Lung (tissue), 12 donors: ENCODE measurements around the gene PTPRA. TPM values are rescaled to one million over a fixed set of nuclear protein-coding genes. Genes with fewer than 3 reads are reported as not detected.
"Not testable (repeated sequence)": the region's sequence is repeated elsewhere in the genome, so short reads cannot be mapped to it uniquely, and the experiment has no call there.

Experiments used
- ATAC-seq: fragments of 200-7000 bp; cut with Tn5 transposase; one replicate; pipeline ENCODE4 v1.9.1; 2020; ENCODE audit warnings: moderate number of reproducible peaks; ENCODE audit not compliant: insufficient read depth, low FRiP score
- DNase-seq, 3 donors: peaks; one replicate each; pipeline ENCODE4 v3.0.0-alpha.2; 2013 to 2017
- H3K27ac ChIP-seq, 2 donors: one replicate each; pipeline ENCODE4 v1.5.1; 2013; ENCODE audit warnings: mild to moderate bottlenecking in 2 of 2, moderate library complexity in 2 of 2, control low read depth in 1 of 2, inconsistent platforms in 1 of 2, low read depth in 1 of 2, low read length in 1 of 2
- H3K27me3 ChIP-seq, 3 donors: one replicate each; pipeline ENCODE4 v1.5.1; 2013; ENCODE audit warnings: low read length in 2 of 3; ENCODE audit not compliant: control insufficient read depth in 3 of 3, insufficient read depth in 3 of 3
- H3K36me3 ChIP-seq, 4 donors: one replicate each; pipeline ENCODE4 v1.5.1; 2013; ENCODE audit warnings: low read length in 4 of 4, mild to moderate bottlenecking in 1 of 4, moderate library complexity in 1 of 4; ENCODE audit not compliant: control insufficient read depth in 4 of 4, insufficient read depth in 4 of 4
- H3K4me1 ChIP-seq, 5 donors: one replicate each; pipeline ENCODE4 v1.5.1; 2013; ENCODE audit warnings: low read length in 5 of 5, mild to moderate bottlenecking in 2 of 5, moderate library complexity in 1 of 5; ENCODE audit not compliant: control insufficient read depth in 5 of 5, insufficient read depth in 5 of 5
- H3K4me3 ChIP-seq: one replicate; pipeline ENCODE4 v1.5.1; 2013; ENCODE audit warnings: mild to moderate bottlenecking, control low read depth, moderate library complexity
- H3K9ac ChIP-seq, 2 donors: one replicate each; pipeline ENCODE4 v1.5.1; 2013; ENCODE audit warnings: low read length in 2 of 2, control low read depth in 1 of 2; ENCODE audit not compliant: insufficient read depth in 1 of 2
- H3K9me3 ChIP-seq, 4 donors: one replicate each; pipeline ENCODE4 v1.5.1; 2013; ENCODE audit warnings: low read length in 3 of 4, mild to moderate bottlenecking in 1 of 4, moderate library complexity in 1 of 4; ENCODE audit not compliant: control insufficient read depth in 4 of 4, insufficient read depth in 3 of 4
- WGBS, 2 donors: extraction: QIAGEN DNeasy Blood & Tissue Kit; methylation state at CpG; one replicate each; pipeline ENCODE4 v1.1.7; 2013; 5-methylcytosine and 5-hydroxymethylcytosine counted together
- polyA plus RNA-seq, 2 donors: library from polyadenylated mRNA; stranded (reverse); fragments of 200-250 nt; gene quantifications; one replicate each; pipeline ENCODE4 v1.2.1, GENCODE V29; 2013
- total RNA-seq, 2 donors: library from RNA; depleted of rRNA in 1 of 2; stranded (reverse); fragments of >200 nt in 1 of 2; gene quantifications; one replicate each; pipeline ENCODE4 v1.2.1, GENCODE V29; 2014 to 2021
- TF ChIP-seq, protein P1 (sequence below): IDR thresholded peaks from 2 replicates; pipeline ENCODE4 v1.5.1; 2012; ENCODE audit warnings: mild to moderate bottlenecking; ENCODE audit errors: control extremely low read depth, extremely low read depth
- donor health status: control.
- donor health status: control.
- donor health status: Bipolar disorder and iron deficiency.
- donor health status: healthy.
- donor health status: DM: yes; HTN: yes; CAD: no.

The PTPRA gene
- total and polyA plus RNA-seq, 4 donors = 17.8 to 92.1 (median 40.1) TPM

DNA sequence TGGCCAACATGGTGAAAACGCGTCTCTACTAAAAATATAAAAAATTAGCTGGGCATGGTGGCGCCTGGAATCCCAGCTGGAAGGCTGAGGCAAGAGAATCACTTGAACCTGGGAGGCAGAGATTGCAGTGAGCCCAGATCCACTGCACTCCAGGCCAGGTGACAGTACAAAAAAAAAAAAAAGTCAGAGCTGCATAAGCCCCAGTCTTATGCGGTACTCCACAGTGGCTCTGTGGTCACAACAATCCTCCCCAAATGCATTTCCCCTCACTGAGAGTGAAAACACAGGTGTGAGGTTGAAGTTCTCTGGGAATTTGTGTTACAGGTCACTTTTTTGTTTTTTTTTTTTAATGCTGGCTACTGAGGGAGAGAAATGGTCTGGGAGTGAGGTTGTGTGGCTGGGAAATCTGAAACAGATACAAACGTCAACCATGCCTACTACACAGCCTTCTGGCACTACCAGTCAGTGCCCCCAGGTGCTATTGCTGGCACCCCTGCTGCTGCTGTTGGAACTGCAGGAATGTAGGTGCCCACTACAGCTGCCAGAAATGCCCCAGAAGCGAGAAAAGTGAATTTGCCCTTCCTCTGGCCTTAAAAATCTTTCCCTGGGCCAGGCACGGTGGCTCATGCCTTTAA is 178.2 kb downstream of the PTPRA start:
- H3K4me3 ChIP-seq = no peak overlapping the region
- H3K9ac ChIP-seq = no peak overlapping the region
- peaks cover 0 to 7% (median 3%) of the 10 kb centered on the region in 5 donors for H3K4me1 ChIP-seq
- H3K27me3 ChIP-seq = no peaks in the 10 kb centered on the region
- no peak for ATAC-seq
- H3K27ac ChIP-seq = no peak overlapping the region
- peaks cover 10 to 24% (median 20%) of the 10 kb centered on the region in 4 donors for H3K36me3 ChIP-seq
- DNase-seq = no peak
- H3K9me3 ChIP-seq = no peaks in the 10 kb centered on the region
- TF ChIP-seq, protein P1, sequence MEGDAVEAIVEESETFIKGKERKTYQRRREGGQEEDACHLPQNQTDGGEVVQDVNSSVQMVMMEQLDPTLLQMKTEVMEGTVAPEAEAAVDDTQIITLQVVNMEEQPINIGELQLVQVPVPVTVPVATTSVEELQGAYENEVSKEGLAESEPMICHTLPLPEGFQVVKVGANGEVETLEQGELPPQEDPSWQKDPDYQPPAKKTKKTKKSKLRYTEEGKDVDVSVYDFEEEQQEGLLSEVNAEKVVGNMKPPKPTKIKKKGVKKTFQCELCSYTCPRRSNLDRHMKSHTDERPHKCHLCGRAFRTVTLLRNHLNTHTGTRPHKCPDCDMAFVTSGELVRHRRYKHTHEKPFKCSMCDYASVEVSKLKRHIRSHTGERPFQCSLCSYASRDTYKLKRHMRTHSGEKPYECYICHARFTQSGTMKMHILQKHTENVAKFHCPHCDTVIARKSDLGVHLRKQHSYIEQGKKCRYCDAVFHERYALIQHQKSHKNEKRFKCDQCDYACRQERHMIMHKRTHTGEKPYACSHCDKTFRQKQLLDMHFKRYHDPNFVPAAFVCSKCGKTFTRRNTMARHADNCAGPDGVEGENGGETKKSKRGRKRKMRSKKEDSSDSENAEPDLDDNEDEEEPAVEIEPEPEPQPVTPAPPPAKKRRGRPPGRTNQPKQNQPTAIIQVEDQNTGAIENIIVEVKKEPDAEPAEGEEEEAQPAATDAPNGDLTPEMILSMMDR = no peak
- 81 to 82% methylated on average over 7 of the region's 7 CpGs for WGBS, 2 donors

DNA sequence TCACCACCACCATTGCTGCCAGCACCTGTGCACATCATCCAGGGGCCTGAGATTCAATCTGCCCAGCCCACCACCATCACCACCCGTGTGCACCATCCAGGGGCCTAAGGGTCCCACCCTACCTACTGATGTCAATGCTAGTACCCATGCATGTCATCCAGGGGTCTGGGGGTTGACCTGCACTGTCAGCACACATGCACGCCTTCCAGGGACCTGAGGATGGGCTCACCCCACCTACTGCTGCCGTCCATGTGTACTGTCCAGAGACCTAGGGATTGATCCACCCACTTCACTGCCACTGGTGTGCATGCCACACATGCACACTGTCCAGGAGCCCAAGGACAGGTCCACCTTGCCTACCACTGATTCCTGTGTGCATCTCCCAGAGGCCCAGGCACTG is 186.2 kb downstream of the PTPRA start:
- WGBS, 2 donors = 86 to 93% methylated on average over 3 of the region's 3 CpGs
- no peak for ATAC-seq
- Histone ChIP-seq H3K4me1 (no peaks in the 10 kb centered on the region), H3K27me3 (no peaks in the 10 kb centered on the region), H3K27ac (no peak overlapping the region), H3K4me3 (no peak overlapping the region), H3K36me3 (no peaks in the 10 kb centered on the region), H3K9ac (no peak overlapping the region), H3K9me3 (peaks cover 0 to 4% (median 0%) of the 10 kb centered on the region in 4 donors)
- TF ChIP-seq, protein P1 = no peak
- DNase-seq = no peak

DNA sequence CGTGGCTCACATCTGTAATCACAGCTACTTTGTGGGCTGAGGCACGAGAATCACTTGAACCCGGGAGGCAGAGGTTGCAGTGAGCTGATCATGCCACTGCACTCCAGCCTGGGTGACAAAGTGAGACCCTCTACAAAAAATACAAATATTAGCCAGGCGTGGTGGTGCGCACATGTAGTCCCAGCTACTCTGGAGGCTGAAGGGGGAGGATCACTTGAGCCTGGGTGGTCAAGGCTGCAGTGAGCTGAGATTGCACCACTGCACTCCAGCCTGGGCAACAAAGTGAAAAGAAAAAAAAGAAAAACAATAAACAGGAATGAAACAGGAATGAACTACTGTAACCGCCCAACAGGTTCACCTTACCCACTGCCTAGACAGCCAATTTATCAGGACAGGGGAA is 190.8 kb downstream of the PTPRA start:
- not testable (repeated sequence) for H3K27me3 ChIP-seq, H3K9ac ChIP-seq, H3K4me1 ChIP-seq, H3K9me3 ChIP-seq, ATAC-seq, H3K4me3 ChIP-seq, H3K36me3 ChIP-seq, DNase-seq, H3K27ac ChIP-seq
- 77 to 83% methylated on average over 6 of the region's 6 CpGs for WGBS, 2 donors

DNA sequence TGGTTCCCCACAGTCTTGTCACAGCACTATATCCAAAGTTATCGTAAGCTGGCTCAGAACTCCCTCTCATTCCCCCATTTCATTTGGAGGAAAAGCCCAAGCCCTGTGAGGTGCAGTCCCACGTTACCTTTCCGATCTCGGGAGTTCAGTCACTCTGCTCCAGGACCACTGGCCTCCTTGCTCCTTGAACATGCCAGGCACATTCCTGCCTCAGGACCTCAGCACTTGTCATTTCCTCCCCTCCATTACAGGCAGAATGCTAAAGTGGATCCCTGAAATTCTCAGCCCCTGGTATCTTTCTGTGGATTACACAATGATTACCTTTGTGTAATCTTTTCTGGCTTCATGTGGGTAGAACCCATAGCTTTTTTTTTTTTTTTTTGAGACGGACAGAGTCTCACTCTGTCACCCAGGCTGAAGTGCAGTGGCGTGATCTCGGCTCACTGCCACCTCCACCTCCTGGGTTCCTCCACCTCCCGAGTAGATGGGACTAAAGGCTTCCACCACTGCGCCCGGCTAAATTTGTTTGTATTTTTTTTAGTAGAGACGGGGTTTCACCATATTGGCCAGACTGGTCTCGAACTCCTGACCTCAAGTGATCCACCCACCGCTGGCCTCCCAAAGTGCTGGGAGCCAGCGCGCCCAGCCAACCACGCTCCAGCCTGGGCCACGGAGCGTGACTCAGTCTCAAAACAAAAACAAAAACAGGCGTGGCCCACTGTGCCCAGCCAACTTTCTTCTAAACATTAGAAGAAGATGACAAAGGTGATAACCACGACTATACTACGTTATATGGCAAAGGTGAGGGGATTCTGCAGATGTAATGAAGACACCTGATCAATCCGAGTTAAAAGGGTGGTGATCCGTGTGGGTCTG is 194.1 kb downstream of the PTPRA start:
- Histone ChIP-seq H3K9me3 (peaks cover 0 to 1% (median 0%) of the 10 kb centered on the region in 4 donors), H3K27me3 (peaks cover 0 to 15% (median 11%) of the 10 kb centered on the region in 3 donors), H3K27ac (no peak overlapping the region), H3K36me3 (no peaks in the 10 kb centered on the region), H3K9ac (no peak overlapping the region), H3K4me1 (peaks cover 0 to 11% (median 0%) of the 10 kb centered on the region in 5 donors), H3K4me3 (no peak overlapping the region)
- DNase-seq (no peak), ATAC-seq (no peak)
- TF ChIP-seq, protein P1 = no peak
- 85 to 86% methylated on average over 23 of the region's 23 CpGs for WGBS, 2 donors
